SK-N-SH (cell line): ENCODE measurements around the gene TTC28. TPM values are rescaled to one million over a fixed set of nuclear protein-coding genes. Genes with fewer than 3 reads are reported as not detected.

Experiments
- CTCF ChIA-PET: fragments of 300-600, 350-600 bp; formaldehyde crosslinking; extraction: SDS; loops from one replicate; lab custom pipeline; 2021; lab: Yijun Ruan, JAX
- POLR2A ChIA-PET: fragments of 350-600 bp; sonication (Branson Sonifier 250); formaldehyde crosslinking; extraction: SDS; loops from one replicate; lab custom pipeline; 2020; ENCODE audit warnings: antibody characterized with exemption, inconsistent platforms; lab: Yijun Ruan, JAX
- DNase-seq: peaks from one replicate; pipeline ENCODE4 v3.0.0; 2012
- H2AFZ ChIP-seq: fragments of 200-600 bp; sonication (generic); 2 replicates; pipeline ENCODE4 v1.8.1; 2016; ENCODE audit warnings: antibody characterized with exemption, mild to moderate bottlenecking, low read depth
- H3F3A ChIP-seq: fragments of 200-600 bp; sonication (generic); replicated peaks from 2 replicates; pipeline ENCODE3; 2016; ENCODE audit warnings: antibody characterized with exemption, mild to moderate bottlenecking; ENCODE audit not compliant: insufficient read depth
- H3K27ac ChIP-seq, 2 experiments: fragments of 200-500 bp in 1 of 2; fragments of 200-600 bp in 1 of 2; sonication (Bioruptor generic) in 1 of 2; sonication (generic), shearing (Covaris generic) in 1 of 2; 2 replicates each; pipeline versions ENCODE4 v1.5.1 to v1.6.1; 2014 to 2016; ENCODE audit warnings: low read depth in 2 of 2, inconsistent platforms in 1 of 2, low read length in 1 of 2, mild to moderate bottlenecking in 1 of 2, mixed read lengths in 1 of 2
- H3K27me3 ChIP-seq: fragments of 200-600 bp; sonication (generic), shearing (Covaris generic); 2 replicates; pipeline ENCODE4 v1.6.1; 2016; ENCODE audit warnings: mixed run types; ENCODE audit not compliant: insufficient read depth
- H3K36me3 ChIP-seq, 2 experiments: fragments of 200-500 bp in 1 of 2; fragments of 200-600 bp in 1 of 2; sonication (Bioruptor generic) in 1 of 2; sonication (generic) in 1 of 2; replicated peaks in 1 of 2; 2 replicates each; pipeline versions ENCODE3 to v1.5.1; 2014 to 2016; ENCODE audit warnings: low read length in 1 of 2, mild to moderate bottlenecking in 1 of 2; ENCODE audit not compliant: insufficient read depth in 2 of 2, control insufficient read depth in 1 of 2
- H3K4me1 ChIP-seq, 2 experiments: fragments of 200-500 bp in 1 of 2; fragments of 200-600 bp in 1 of 2; sonication (Bioruptor generic) in 1 of 2; sonication (generic), shearing (Covaris generic) in 1 of 2; 2 replicates each; pipeline versions ENCODE4 v1.5.1 to v1.6.1; 2014 to 2016; ENCODE audit warnings: low read depth in 1 of 2, low read length in 1 of 2, mixed run types in 1 of 2; ENCODE audit not compliant: insufficient read depth in 2 of 2, control insufficient read depth in 1 of 2
- H3K4me2 ChIP-seq: fragments of 200-600 bp; sonication (generic), shearing (Covaris generic); 2 replicates; pipeline ENCODE4 v1.6.1; 2017; ENCODE audit warnings: mixed run types
- H3K4me3 ChIP-seq, 2 experiments: fragments of 200-500 bp in 1 of 2; fragments of 200-600 bp in 1 of 2; sonication (Bioruptor generic) in 1 of 2; sonication (generic), shearing (Covaris generic) in 1 of 2; 2 replicates each; pipeline versions ENCODE4 v1.5.1 to v1.8.1; 2014 to 2016; ENCODE audit warnings: low read depth in 2 of 2, inconsistent platforms in 1 of 2, low read length in 1 of 2, mild to moderate bottlenecking in 1 of 2, mixed read lengths in 1 of 2, moderate library complexity in 1 of 2
- H3K79me2 ChIP-seq: fragments of 200-600 bp; sonication (generic); 2 replicates; pipeline ENCODE4 v1.8.1; 2017; ENCODE audit warnings: mild to moderate bottlenecking; ENCODE audit not compliant: insufficient read depth
- H3K9ac ChIP-seq: fragments of 200-600 bp; sonication (generic); 2 replicates; pipeline ENCODE4 v1.6.1; 2017; ENCODE audit warnings: mixed run types
- H3K9me2 ChIP-seq: fragments of 200-600 bp; sonication (generic); 2 replicates; pipeline ENCODE4 v1.6.1; 2017; ENCODE audit warnings: mixed run types
- H3K9me3 ChIP-seq: fragments of 200-600 bp; sonication (generic); 2 replicates; pipeline ENCODE4 v1.6.1; 2017; ENCODE audit warnings: mixed run types, mild to moderate bottlenecking, moderate library complexity
- H4K20me1 ChIP-seq: fragments of 200-600 bp; sonication (generic); 2 replicates; pipeline ENCODE4 v1.6.1; 2017; ENCODE audit warnings: mild to moderate bottlenecking, mixed run types; ENCODE audit not compliant: insufficient read depth
- CHD2 ChIP-seq: fragments of 150-350 bp; IDR thresholded peaks from 2 replicates; pipeline ENCODE4 v1.6.1; 2018; ENCODE audit warnings: low read length; ENCODE audit not compliant: partially characterized antibody
- CTCF ChIP-seq: fragments of 200-600 bp; sonication (generic); IDR thresholded peaks from 2 replicates; pipeline ENCODE4 v1.6.1; 2017; ENCODE audit warnings: antibody characterized with exemption, mild to moderate bottlenecking, moderate library complexity
- EP300 ChIP-seq, 2 experiments: IDR thresholded peaks; 2 replicates each; pipeline versions ENCODE4 v1.4.0 to v1.6.1; 2012; ENCODE audit warnings: borderline replicate concordance in 1 of 2, low read depth in 1 of 2, low read length in 1 of 2
- FOSL2 ChIP-seq: IDR thresholded peaks from 2 replicates; pipeline ENCODE4 v1.4.0; 2012; ENCODE audit warnings: low read depth, mild to moderate bottlenecking, moderate library complexity, borderline replicate concordance
- FOXJ3 ChIP-seq: sonication (generic); formaldehyde crosslinking; IDR thresholded peaks from 2 replicates; pipeline ENCODE4 v1.5.1; 2020; ENCODE audit warnings: mild to moderate bottlenecking, missing genetic modification reagents
- FOXM1 ChIP-seq: IDR thresholded peaks from 2 replicates; pipeline ENCODE4 v1.4.0; 2012; ENCODE audit warnings: low read depth, mild to moderate bottlenecking
- GABPA ChIP-seq: IDR thresholded peaks from 2 replicates; pipeline ENCODE4 v1.4.0; 2012; ENCODE audit warnings: low read depth, mild to moderate bottlenecking
- GATA2 ChIP-seq: sonication (generic); formaldehyde crosslinking; IDR thresholded peaks from 2 replicates; pipeline ENCODE4 v1.5.0; 2020; ENCODE audit warnings: mild to moderate bottlenecking, missing genetic modification reagents
- JUND ChIP-seq: IDR thresholded peaks from 2 replicates; pipeline ENCODE4 v1.4.0; 2012
- MAX ChIP-seq: IDR thresholded peaks from 2 replicates; pipeline ENCODE4 v1.4.0; 2012; ENCODE audit warnings: low read depth
- MEF2A ChIP-seq: IDR thresholded peaks from 2 replicates; pipeline ENCODE4 v1.4.0; 2012; ENCODE audit warnings: low read depth, borderline replicate concordance
- MXI1 ChIP-seq: IDR thresholded peaks from 2 replicates; pipeline ENCODE4 v1.6.1; 2012; ENCODE audit warnings: mild to moderate bottlenecking, low read depth, low read length, improper control_type of control experiment
- NRF1 ChIP-seq: IDR thresholded peaks from 2 replicates; pipeline ENCODE4 v1.6.1; 2012; ENCODE audit warnings: low read depth, mild to moderate bottlenecking, low read length
- PBX3 ChIP-seq: IDR thresholded peaks from 2 replicates; pipeline ENCODE4; 2012
- RAD21 ChIP-seq: IDR thresholded peaks from 2 replicates; pipeline ENCODE4 v1.6.1; 2012; ENCODE audit warnings: mild to moderate bottlenecking, low read length
- RCOR1 ChIP-seq: fragments of 150-350 bp; IDR thresholded peaks from 2 replicates; pipeline ENCODE4 v1.6.1; 2017; ENCODE audit warnings: antibody characterized with exemption, low read length
- RFX5 ChIP-seq: IDR thresholded peaks from 2 replicates; pipeline ENCODE4 v1.6.1; 2012; ENCODE audit warnings: mild to moderate bottlenecking, improper control_type of control experiment, low read length
- SMC3 ChIP-seq: IDR thresholded peaks from 2 replicates; pipeline ENCODE4 v1.6.1; 2012; ENCODE audit warnings: low read depth, low read length, improper control_type of control experiment
- USF2 ChIP-seq: fragments of 150-350 bp; IDR thresholded peaks from 2 replicates; pipeline ENCODE4 v1.6.1; 2017; ENCODE audit warnings: antibody characterized with exemption, low read length, low read depth, borderline replicate concordance
- ZBTB33 ChIP-seq: IDR thresholded peaks from 2 replicates; pipeline ENCODE4 v1.4.0; 2012; ENCODE audit warnings: low read depth, borderline replicate concordance
- WGBS: methylation state at CpG from one replicate; pipeline ENCODE4 v1.1.6; 2017; ENCODE audit warnings: low lambda C conversion rate; 5-methylcytosine and 5-hydroxymethylcytosine counted together
- polyA plus RNA-seq, 3 experiments: library from polyadenylated mRNA; depleted of rRNA; stranded (reverse); fragments of >200 nt; gene quantifications; 2 replicates each; pipeline ENCODE4 v1.2.3, GENCODE V29; 2012

Gene TTC28
- polyA plus RNA-seq, 1 of the 3 experiments (the other 2 are of a cell fraction): 5.9 TPM

- Histone ChIP-seq H3K4me1 (peaks cover 0 to 64% of the 10 kb centered on the region in 2 experiments; a peak in 2 of 4 replicates), H3K9me3 (no peaks in the 10 kb centered on the region), H3K4me2 (no peak overlapping the region), H3K79me2 (no peaks in the 10 kb centered on the region), H3K4me3 (no peak overlapping the region), H3K9me2 (no peaks in the 10 kb centered on the region), H3F3A (no peaks in the 10 kb centered on the region), H4K20me1 (no peaks in the 10 kb centered on the region; the same call in 1 of the 2 replicates), H3K27ac (no peak overlapping the region; a peak in 1 of 4 replicates), H2AFZ (no peak overlapping the region), H3K9ac (no peak overlapping the region), H3K36me3 (no peaks in the 10 kb centered on the region), H3K27me3 (no peaks in the 10 kb centered on the region)
- WGBS: 93% methylated on average over 4 of the region's 7 CpGs
- POLR2A ChIA-PET: no interaction called here
- CTCF ChIA-PET: interaction anchor here (32.5 kb wide), 1 partner anchor 128 kb away, joined by 630 read pairs; no protein-coding TSS in a partner anchor
- TF ChIP-seq NRF1 (no peak), RFX5 (no peak), JUND (no peak), RCOR1 (no peak), GABPA (no peak), GATA2 (CRISPR knock-in tag) (no peak), MEF2A (no peak), USF2 (no peak), FOXM1 (no peak), FOXJ3 (CRISPR knock-in tag) (no peak)
- no peak for DNase-seq
Observed at GRCh38 chr22:28012832-28013460, 666.7 kb downstream of the TTC28 start.

GRCh38 chr22:28009272-28009827 is 670.3 kb downstream of the TTC28 start:
- TF ChIP-seq RAD21 (peak; percentile 99), FOSL2 (no peak), SMC3 (peak; percentile 97), MXI1 (peak; percentile 66; the same call in 1 of the 2 replicates), MAX (0 out of 2 replicates have a peak, but pooled peaks have one; percentile 3), CTCF (peak; percentile 98), ZBTB33 (no peak), PBX3 (0 out of 2 replicates have a peak, but pooled peaks have one; percentile 5), CHD2 (peak; percentile 33), EP300 (IDR thresholded peaks at IDR 0.05; ENCODE audit: borderline replicate concordance in 1 of 2, low read depth in 1 of 2, low read length in 1 of 2) (0 out of 4 replicates have a peak, but pooled peaks of 1 of the 2 experiments have one; percentile 7)
- H3K9me3 ChIP-seq: no peaks in the 10 kb centered on the region
- H3K4me1 ChIP-seq: peaks cover 0 to 28% of the 10 kb centered on the region in 2 experiments; a peak in 2 of 4 replicates
- no peaks in the 10 kb centered on the region for H3F3A ChIP-seq
- H3K4me2 ChIP-seq: no peak overlapping the region
- no peaks in the 10 kb centered on the region for H3K9me2 ChIP-seq
- no peaks in the 10 kb centered on the region for H4K20me1 ChIP-seq
- H3K27ac ChIP-seq: peak overlapping the region in 1 of 2 experiments; percentile 3; a peak in 1 of 4 replicates
- H3K4me3 ChIP-seq: no peak overlapping the region; a peak in 1 of 4 replicates
- peak; percentile 89 for DNase-seq
- ChIA-PET CTCF (interaction anchor here (0.6 to 32.5 kb wide), 17 partner anchors 10 to 977 kb away, joined by 3 to 630 read pairs (median 4); no protein-coding TSS in a partner anchor), POLR2A (no interaction called here)
- no peak overlapping the region for H2AFZ ChIP-seq
- 19% methylated on average over 6 of the region's 14 CpGs for WGBS
- no peaks in the 10 kb centered on the region for H3K36me3 ChIP-seq
- no peaks in the 10 kb centered on the region for H3K79me2 ChIP-seq
- H3K9ac ChIP-seq: no peak overlapping the region
- H3K27me3 ChIP-seq: no peaks in the 10 kb centered on the region
